Astrocyte (in vitro differentiated cells and primary cell): ENCODE data around the gene GPC5. TPM values are rescaled to one million over a fixed set of nuclear protein-coding genes. Genes with fewer than 3 reads are reported as not detected.

Source experiments
- DNase-seq: peaks from one replicate; pipeline ENCODE4 v3.0.0-alpha.2; 2010; ENCODE audit warnings: low read depth
- FAIRE-seq: peaks from 2 replicates; lab custom pipeline; 2011; peaks lifted over from hg19 to GRCh38; lab: Jason Lieb, UNC
- H2AFZ ChIP-seq: 2 replicates; pipeline ENCODE4 v1.6.0; 2012; ENCODE audit warnings: low read depth, low read length, inconsistent platforms
- H3K27ac ChIP-seq: 2 replicates; pipeline ENCODE4 v1.5.1; 2011; ENCODE audit warnings: low read depth, low read length, inconsistent platforms
- H3K27me3 ChIP-seq: 2 replicates; pipeline ENCODE4 v1.6.0; 2011; ENCODE audit warnings: low read length, inconsistent platforms; ENCODE audit not compliant: insufficient read depth
- H3K36me3 ChIP-seq: 2 replicates; pipeline ENCODE4 v1.5.1; 2011; ENCODE audit warnings: low read length, inconsistent platforms; ENCODE audit not compliant: insufficient read depth
- H3K4me1 ChIP-seq: 2 replicates; pipeline ENCODE4 v1.5.1; 2011; ENCODE audit warnings: low read length, inconsistent platforms; ENCODE audit not compliant: insufficient read depth
- H3K4me2 ChIP-seq: 2 replicates; pipeline ENCODE4 v1.6.0; 2012; ENCODE audit warnings: low read length, inconsistent platforms
- H3K4me3 ChIP-seq: 2 replicates; pipeline ENCODE4 v1.5.1; 2011; ENCODE audit warnings: low read depth, mild to moderate bottlenecking, low read length, inconsistent platforms; ENCODE audit not compliant: insufficient read depth
- H3K79me2 ChIP-seq: 2 replicates; pipeline ENCODE4 v1.6.0; 2012; ENCODE audit warnings: mild to moderate bottlenecking, low read length, inconsistent platforms; ENCODE audit not compliant: insufficient read depth
- H3K9ac ChIP-seq: 2 replicates; pipeline ENCODE4 v1.6.0; 2012; ENCODE audit warnings: mild to moderate bottlenecking, low read length, inconsistent platforms
- H3K9me3 ChIP-seq: 2 replicates; pipeline ENCODE4 v1.5.1; 2012; ENCODE audit warnings: low read depth, mild to moderate bottlenecking, low read length, inconsistent platforms; ENCODE audit not compliant: insufficient read depth
- H4K20me1 ChIP-seq: 2 replicates; pipeline ENCODE4 v1.6.0; 2012; ENCODE audit warnings: low read length, inconsistent platforms; ENCODE audit not compliant: insufficient read depth
- H3K27ac Mint-ChIP-seq: one replicate; pipeline ENCODE4 v1.8.0; 2021; ENCODE audit warnings: mild to moderate bottlenecking, mixed read lengths; ENCODE audit not compliant: unreplicated experiment
- H3K27me3 Mint-ChIP-seq: one replicate; pipeline ENCODE4 v1.8.0; 2021; ENCODE audit warnings: low read depth, mixed read lengths; ENCODE audit not compliant: unreplicated experiment
- H3K36me3 Mint-ChIP-seq: one replicate; pipeline ENCODE4 v1.8.0; 2021; ENCODE audit warnings: low read depth, mixed read lengths; ENCODE audit not compliant: unreplicated experiment
- H3K4me1 Mint-ChIP-seq: one replicate; pipeline ENCODE4 v1.8.0; 2021; ENCODE audit warnings: low read depth, mixed read lengths; ENCODE audit not compliant: unreplicated experiment
- H3K4me3 Mint-ChIP-seq: one replicate; pipeline ENCODE4 v1.8.0; 2021; ENCODE audit warnings: mild to moderate bottlenecking, moderate library complexity, mixed read lengths; ENCODE audit not compliant: unreplicated experiment
- H3K9me3 Mint-ChIP-seq: one replicate; pipeline ENCODE4 v1.8.0; 2021; ENCODE audit warnings: mild to moderate bottlenecking, mixed read lengths; ENCODE audit not compliant: unreplicated experiment
- EZH2 ChIP-seq: IDR thresholded peaks from 2 replicates; pipeline ENCODE4 v1.6.1; 2012; ENCODE audit warnings: mild to moderate bottlenecking, low read length, inconsistent platforms; ENCODE audit not compliant: insufficient read depth
- total RNA-seq: library from RNA; stranded (reverse); gene quantifications from 2 replicates; pipeline ENCODE4 v1.2.1, GENCODE V29; 2021
- TF ChIP-seq, protein P1 (sequence below): IDR thresholded peaks from 2 replicates; pipeline ENCODE4 v1.5.1; 2011; ENCODE audit warnings: low read depth, mild to moderate bottlenecking, inconsistent platforms, low read length, moderate library complexity; ENCODE audit not compliant: insufficient read depth

The GPC5 gene
- total RNA-seq, 1 donor from 2014 or later: 1.1 TPM

DNA sequence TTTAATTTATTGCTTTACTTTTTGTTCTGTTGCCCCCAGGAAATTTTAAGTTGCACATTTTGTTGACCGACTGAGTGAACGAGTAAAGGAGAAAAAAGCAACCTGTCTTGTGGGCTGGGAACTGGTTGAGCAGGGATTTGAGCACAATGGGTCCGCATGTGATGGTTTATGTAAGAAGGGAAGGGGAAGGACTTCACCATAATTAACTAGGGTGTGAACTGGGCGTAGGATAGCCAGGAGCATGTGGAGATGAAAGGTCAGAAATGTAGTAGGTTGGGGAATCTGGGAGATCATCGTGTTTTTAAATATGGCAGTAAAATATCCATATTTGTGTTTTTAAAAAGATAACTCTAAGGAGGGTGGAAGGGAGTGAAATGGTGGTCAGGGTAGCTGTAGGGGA, 99.9 kb downstream of the GPC5 start:
- H3K36me3 ChIP-seq: no peaks in the 10 kb centered on the region
- H3K4me1 ChIP-seq: no peaks in the 10 kb centered on the region
- DNase-seq (no peak), FAIRE-seq (no peak)
- no peaks in the 10 kb centered on the region for H3K9me3 ChIP-seq
- H3K27me3 ChIP-seq: no peaks in the 10 kb centered on the region
- Mint-ChIP-seq H3K27ac (no peak overlapping the region), H3K4me1 (no peaks in the 10 kb centered on the region), H3K9me3 (no peaks in the 10 kb centered on the region), H3K4me3 (no peak overlapping the region), H3K36me3 (no peaks in the 10 kb centered on the region), H3K27me3 (no peaks in the 10 kb centered on the region)
- H3K27ac ChIP-seq: no peak overlapping the region
- H3K4me2 ChIP-seq: no peak overlapping the region
- TF ChIP-seq, protein P1, sequence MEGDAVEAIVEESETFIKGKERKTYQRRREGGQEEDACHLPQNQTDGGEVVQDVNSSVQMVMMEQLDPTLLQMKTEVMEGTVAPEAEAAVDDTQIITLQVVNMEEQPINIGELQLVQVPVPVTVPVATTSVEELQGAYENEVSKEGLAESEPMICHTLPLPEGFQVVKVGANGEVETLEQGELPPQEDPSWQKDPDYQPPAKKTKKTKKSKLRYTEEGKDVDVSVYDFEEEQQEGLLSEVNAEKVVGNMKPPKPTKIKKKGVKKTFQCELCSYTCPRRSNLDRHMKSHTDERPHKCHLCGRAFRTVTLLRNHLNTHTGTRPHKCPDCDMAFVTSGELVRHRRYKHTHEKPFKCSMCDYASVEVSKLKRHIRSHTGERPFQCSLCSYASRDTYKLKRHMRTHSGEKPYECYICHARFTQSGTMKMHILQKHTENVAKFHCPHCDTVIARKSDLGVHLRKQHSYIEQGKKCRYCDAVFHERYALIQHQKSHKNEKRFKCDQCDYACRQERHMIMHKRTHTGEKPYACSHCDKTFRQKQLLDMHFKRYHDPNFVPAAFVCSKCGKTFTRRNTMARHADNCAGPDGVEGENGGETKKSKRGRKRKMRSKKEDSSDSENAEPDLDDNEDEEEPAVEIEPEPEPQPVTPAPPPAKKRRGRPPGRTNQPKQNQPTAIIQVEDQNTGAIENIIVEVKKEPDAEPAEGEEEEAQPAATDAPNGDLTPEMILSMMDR: no peak
- no peak for TF ChIP-seq EZH2
- H3K4me3 ChIP-seq: no peak overlapping the region
- H3K79me2 ChIP-seq: no peaks in the 10 kb centered on the region
- H4K20me1 ChIP-seq: no peaks in the 10 kb centered on the region
- no peak overlapping the region for H2AFZ ChIP-seq
- no peak overlapping the region for H3K9ac ChIP-seq

DNA sequence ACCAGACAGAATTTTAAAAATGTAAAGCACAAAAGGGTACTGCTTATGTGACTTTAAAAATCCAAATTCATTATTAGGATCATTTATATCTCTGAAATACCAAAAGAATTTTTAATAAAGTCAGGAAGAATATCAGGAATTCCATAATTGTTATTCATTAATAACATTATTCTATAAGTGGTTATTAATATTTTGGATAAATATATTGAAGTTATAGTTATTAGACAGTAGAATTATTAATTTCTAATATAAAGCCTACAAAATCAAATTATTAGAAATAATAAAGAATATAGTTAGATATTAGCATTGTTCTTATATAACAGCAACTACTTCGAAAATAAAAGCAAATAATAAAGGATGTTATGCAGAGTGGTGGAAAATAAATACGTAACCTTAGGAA, 105.8 kb downstream of the GPC5 start:
- Histone ChIP-seq H3K4me2 (no peak overlapping the region), H3K36me3 (no peaks in the 10 kb centered on the region), H2AFZ (no peak overlapping the region), H3K4me1 (no peaks in the 10 kb centered on the region), H3K27ac (no peak overlapping the region), H3K9me3 (no peaks in the 10 kb centered on the region), H3K9ac (no peak overlapping the region), H3K27me3 (no peaks in the 10 kb centered on the region), H3K4me3 (no peak overlapping the region), H3K79me2 (no peaks in the 10 kb centered on the region), H4K20me1 (no peaks in the 10 kb centered on the region)
- Mint-ChIP-seq H3K36me3 (no peaks in the 10 kb centered on the region), H3K4me1 (no peaks in the 10 kb centered on the region), H3K4me3 (no peak overlapping the region), H3K9me3 (no peaks in the 10 kb centered on the region), H3K27me3 (no peaks in the 10 kb centered on the region), H3K27ac (no peak overlapping the region)
- no peak for TF ChIP-seq EZH2
- TF ChIP-seq, protein P1: no peak
- FAIRE-seq (no peak), DNase-seq (no peak)

DNA sequence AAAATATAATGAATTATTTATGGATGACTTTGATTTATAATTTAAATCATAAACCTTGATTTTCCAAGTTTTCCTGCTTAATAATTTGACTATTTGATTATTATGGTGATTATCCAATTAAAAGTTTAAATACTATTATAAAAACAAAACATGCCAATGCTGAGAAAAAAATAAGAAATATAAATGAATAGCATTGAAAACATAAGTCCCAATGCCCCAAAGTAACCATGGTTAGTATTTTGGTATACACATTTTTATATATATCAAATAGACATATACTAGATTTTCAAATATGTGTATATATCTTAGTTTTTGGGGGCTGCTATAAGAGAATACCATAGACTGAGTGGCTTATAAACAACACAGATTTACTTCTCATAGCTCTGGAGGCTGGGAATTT, 108.3 kb downstream of the GPC5 start:
- no peak for FAIRE-seq
- Histone ChIP-seq H3K9me3 (no peaks in the 10 kb centered on the region), H3K4me2 (no peak overlapping the region), H3K9ac (no peak overlapping the region), H3K4me3 (no peak overlapping the region), H3K4me1 (no peaks in the 10 kb centered on the region), H3K27me3 (no peaks in the 10 kb centered on the region), H3K36me3 (no peaks in the 10 kb centered on the region), H4K20me1 (no peaks in the 10 kb centered on the region), H3K79me2 (no peaks in the 10 kb centered on the region), H2AFZ (no peak overlapping the region), H3K27ac (no peak overlapping the region)
- no peak for DNase-seq
- Mint-ChIP-seq H3K4me1 (no peaks in the 10 kb centered on the region), H3K27ac (no peak overlapping the region), H3K27me3 (no peaks in the 10 kb centered on the region), H3K9me3 (no peaks in the 10 kb centered on the region), H3K4me3 (no peak overlapping the region), H3K36me3 (no peaks in the 10 kb centered on the region)
- no peak for TF ChIP-seq EZH2
- TF ChIP-seq, protein P1: no peak
